Activated CD8-positive, alpha-beta memory T cell treated with anti-CD3 and anti-CD28 coated beads for 48 hours (primary cell): ENCODE data around the gene FAAH2.
"Not testable (repeated sequence)": the region's sequence is repeated elsewhere in the genome, so short reads cannot be mapped to it uniquely, and the experiment has no call there.

Experiments used
- DNase-seq, 3 experiments: peaks; one replicate each; pipeline ENCODE4 v3.0.0-alpha.2; 2020; ENCODE audit warnings: low read depth in 2 of 3, low spot score in 2 of 3

FAAH2 gene

GRCh38 chrX:57380026-57380796 is 93.7 kb downstream of the FAAH2 start:
- DNase-seq = no peak

GRCh38 chrX:57394162-57394561 is 107.7 kb downstream of the FAAH2 start:
- DNase-seq = not testable (repeated sequence)

- not testable (repeated sequence) for DNase-seq
Observed at GRCh38 chrX:57403191-57403590, 116.7 kb downstream of the FAAH2 start.

- DNase-seq = no peak
Observed at GRCh38 chrX:57406149-57406548, 119.6 kb downstream of the FAAH2 start.

- no peak for DNase-seq
Observed at GRCh38 chrX:57417827-57418226, 131.3 kb downstream of the FAAH2 start.

GRCh38 chrX:57422289-57422688 is 135.8 kb downstream of the FAAH2 start:
- DNase-seq = no peak

GRCh38 chrX:57422790-57423189 is 136.3 kb downstream of the FAAH2 start:
- DNase-seq = no peak

- DNase-seq = no peak
Observed at GRCh38 chrX:57445076-57445475, 158.6 kb downstream of the FAAH2 start.

- DNase-seq = no peak
Observed at GRCh38 chrX:57445832-57446231, 159.3 kb downstream of the FAAH2 start.

GRCh38 chrX:57447856-57448255 is 161.3 kb downstream of the FAAH2 start:
- DNase-seq = no peak

GRCh38 chrX:57451426-57452020 is 165.0 kb downstream of the FAAH2 start:
- no peak for DNase-seq

GRCh38 chrX:57453901-57454300 is 167.4 kb downstream of the FAAH2 start:
- no peak for DNase-seq

- no peak for DNase-seq
Observed at GRCh38 chrX:57481514-57481913, 195.0 kb downstream of the FAAH2 start.

- DNase-seq = no peak
Observed at GRCh38 chrX:57516491-57516890, 230.0 kb downstream of the FAAH2 start.

GRCh38 chrX:57519578-57520118 is 233.1 kb downstream of the FAAH2 start:
- DNase-seq = no peak

- DNase-seq = no peak
Observed at GRCh38 chrX:57528670-57529255, 242.3 kb downstream of the FAAH2 start.
